Inferior parietal cortex (tissue), 1 donor: ENCODE results near the gene GNAI2.
A peak's percentile ranks its signal among the peaks of the same experiment; 100 is the strongest.
"Not testable (repeated sequence)": the region's sequence is repeated elsewhere in the genome, so short reads cannot be mapped to it uniquely, and the experiment has no call there.

ENCODE experiments used
- DNase-seq: peaks from one replicate; pipeline ENCODE4 v3.0.0-alpha.2; 2016; ENCODE audit errors: extremely low spot score

The GNAI2 gene

GRCh38 chr3:50226888-50227389 lies 9.1 kb upstream of the GNAI2 start:
- peak; percentile 60 for DNase-seq

- peak; percentile 91 for DNase-seq
Observed at GRCh38 chr3:50227390-50228183, 8.4 kb upstream of the GNAI2 start.

- DNase-seq: not testable (repeated sequence)
Observed at GRCh38 chr3:50228184-50228763, 7.7 kb upstream of the GNAI2 start.

GRCh38 chr3:50229490-50229889 lies 6.5 kb upstream of the GNAI2 start:
- no peak for DNase-seq

GRCh38 chr3:50230104-50230793 lies 5.8 kb upstream of the GNAI2 start:
- DNase-seq: no peak

GRCh38 chr3:50230794-50231125 lies 5.2 kb upstream of the GNAI2 start:
- no peak for DNase-seq

GRCh38 chr3:50231581-50231980 lies 4.4 kb upstream of the GNAI2 start:
- DNase-seq: no peak

GRCh38 chr3:50232303-50232702 lies 3.7 kb upstream of the GNAI2 start:
- DNase-seq: no peak

GRCh38 chr3:50233176-50233575 lies 2.8 kb upstream of the GNAI2 start:
- DNase-seq: no peak

GRCh38 chr3:50236484-50237132 lies 604 bp downstream of the GNAI2 start:
- DNase-seq: no peak

GRCh38 chr3:50237133-50237651 lies 1.2 kb downstream of the GNAI2 start:
- no peak for DNase-seq

GRCh38 chr3:50237754-50238548 lies 1.9 kb downstream of the GNAI2 start:
- DNase-seq: no peak

- no peak for DNase-seq
Observed at GRCh38 chr3:50238549-50239026, 2.6 kb downstream of the GNAI2 start.

- DNase-seq: no peak
Observed at GRCh38 chr3:50239649-50240048, 3.6 kb downstream of the GNAI2 start.

- no peak for DNase-seq
Observed at GRCh38 chr3:50241163-50241562, 5.2 kb downstream of the GNAI2 start.

- no peak for DNase-seq
Observed at GRCh38 chr3:50241713-50242380, 5.8 kb downstream of the GNAI2 start.

- no peak for DNase-seq
Observed at GRCh38 chr3:50242381-50242770, 6.4 kb downstream of the GNAI2 start.

GRCh38 chr3:50242851-50243542 lies 7.0 kb downstream of the GNAI2 start:
- DNase-seq: no peak

GRCh38 chr3:50243543-50243895 lies 7.5 kb downstream of the GNAI2 start:
- DNase-seq: no peak

GRCh38 chr3:50244813-50245212 lies 8.8 kb downstream of the GNAI2 start:
- not testable (repeated sequence) for DNase-seq
